ENCODE results near the gene ANAPC2. TPM values are rescaled to one million over a fixed set of nuclear protein-coding genes. Genes with fewer than 3 reads are reported as not detected.

ANAPC2 gene
- polyA plus RNA-seq, 2 of the 4 experiments (the other 2 are of a cell fraction): 17.5 to 40.7 TPM

GRCh38 chr9:137183980-137184595 lies 4.3 kb downstream of the ANAPC2 start:
- CTCF ChIA-PET: interaction anchor here (1.0 to 1.4 kb wide), 3 partner anchors 16 to 116 kb away, joined by 3 to 7 read pairs (median 3); partner anchors contain the start of gene RNF224
- FAIRE-seq (no peak), DNase-seq (ENCODE audit: low read depth in 1 of 2, low spot score in 1 of 2) (no peak), ATAC-seq (no peak)
- Histone ChIP-seq H3K4me1 (peaks cover 11% of the 10 kb centered on the region), H3K4me3 (no peak overlapping the region), H3K9me3 (no peaks in the 10 kb centered on the region), H3K27ac (no peak overlapping the region), H3K4me2 (no peak overlapping the region)
- TF ChIP-seq EP300 (IDR thresholded peaks at IDR 0.05): no peak
- TF ChIP-seq USF2 (IDR thresholded peaks at IDR 0.05): no peak
- TF ChIP-seq ZFP36 (IDR thresholded peaks at IDR 0.05; ENCODE audit: borderline replicate concordance, partially characterized antibody): no peak
- 95% methylated on average over 23 of the region's 27 CpGs for WGBS (ENCODE audit: missing lambda C conversion rate)
- POLR2A ChIA-PET: interaction anchor here (1.2 kb wide), 1 partner anchor 17 kb away, joined by 3 read pairs; the partner anchor contains the start of gene TPRN

- POLR2A ChIA-PET: no interaction called here
These were observed 5.5 kb downstream of the ANAPC2 start for GRCh38 chr9:137182836-137183235.

GRCh38 chr9:137181680-137182079 lies 6.7 kb downstream of the ANAPC2 start:
- no peak overlapping the region for H3K27ac ChIP-seq
- no peaks in the 10 kb centered on the region for H3K9me3 ChIP-seq
- no peak for FAIRE-seq
- ATAC-seq: no peak
- H3K4me1 ChIP-seq: peaks cover 1% of the 10 kb centered on the region; the same call in 2 of the 3 replicates
- H3K4me2 ChIP-seq: no peak overlapping the region
- no peak for DNase-seq (ENCODE audit: low read depth in 1 of 2, low spot score in 1 of 2)
- ChIA-PET CTCF (interaction anchor here (1.2 to 16.5 kb wide), 4 partner anchors 9 to 55 kb away, joined by 3 to 156 read pairs (median 4); partner anchors contain the start of genes ANAPC2 and SSNA1), POLR2A (interaction anchor here (0.9 to 1.3 kb wide), 3 partner anchors 19 to 59 kb away, joined by 4 to 5 read pairs (median 4); partner anchors contain the start of genes TPRN and TUBB4B)
- WGBS (ENCODE audit: missing lambda C conversion rate): 97% methylated on average over 22 of the region's 22 CpGs
- no peak overlapping the region for H3K4me3 ChIP-seq
- TF ChIP-seq KDM1A (IDR thresholded peaks at IDR 0.05; ENCODE audit: low read depth) (no peak), ELK1 (IDR thresholded peaks at IDR 0.05; ENCODE audit: low read depth, low read length) (no peak), USF2 (IDR thresholded peaks at IDR 0.05) (no peak), ESRRA (IDR thresholded peaks at IDR 0.05; ENCODE audit: borderline replicate concordance, low read length) (no peak), CTCF (IDR thresholded peaks at IDR 0.05) (no peak), BHLHE40 (IDR thresholded peaks at IDR 0.05; ENCODE audit: low read depth, low read length) (no peak), JUN (IDR thresholded peaks at IDR 0.05) (no peak), CEBPB (IDR thresholded peaks at IDR 0.05) (no peak)
- TF ChIP-seq, protein P1, sequence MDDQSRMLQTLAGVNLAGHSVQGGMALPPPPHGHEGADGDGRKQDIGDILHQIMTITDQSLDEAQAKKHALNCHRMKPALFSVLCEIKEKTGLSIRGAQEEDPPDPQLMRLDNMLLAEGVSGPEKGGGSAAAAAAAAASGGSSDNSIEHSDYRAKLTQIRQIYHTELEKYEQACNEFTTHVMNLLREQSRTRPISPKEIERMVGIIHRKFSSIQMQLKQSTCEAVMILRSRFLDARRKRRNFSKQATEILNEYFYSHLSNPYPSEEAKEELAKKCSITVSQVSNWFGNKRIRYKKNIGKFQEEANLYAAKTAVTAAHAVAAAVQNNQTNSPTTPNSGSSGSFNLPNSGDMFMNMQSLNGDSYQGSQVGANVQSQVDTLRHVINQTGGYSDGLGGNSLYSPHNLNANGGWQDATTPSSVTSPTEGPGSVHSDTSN (IDR thresholded peaks at IDR 0.05): no peak

More at GRCh38 chr9:137182836-137183235, 5.5 kb downstream of the ANAPC2 start:
- no peak for DNase-seq (ENCODE audit: low read depth in 1 of 2, low spot score in 1 of 2)
- 95% methylated on average over 12 of the region's 17 CpGs for WGBS (ENCODE audit: missing lambda C conversion rate)
- Histone ChIP-seq H3K4me3 (no peak overlapping the region), H3K4me1 (peaks cover 11% of the 10 kb centered on the region), H3K4me2 (no peak overlapping the region), H3K9me3 (no peaks in the 10 kb centered on the region), H3K27ac (no peak overlapping the region)
- no peak for FAIRE-seq
- CTCF ChIA-PET: interaction anchor here (0.8 to 1.7 kb wide), 7 partner anchors 8 to 115 kb away, joined by 3 to 7 read pairs (median 3); partner anchors contain the start of genes RNF224 and TMEM210
- TF ChIP-seq RAD21 (conservative IDR thresholded peaks at IDR 0.05 in 1 of 2, IDR thresholded peaks at IDR 0.05 in 1 of 2) (no peak), CHD4 (IDR thresholded peaks at IDR 0.05; ENCODE audit: borderline replicate concordance) (no peak), ZFP36 (IDR thresholded peaks at IDR 0.05; ENCODE audit: borderline replicate concordance, partially characterized antibody) (no peak), REST (IDR thresholded peaks at IDR 0.05) (no peak), FOSB (CRISPR knock-in tag; IDR thresholded peaks at IDR 0.05) (no peak), CEBPB (IDR thresholded peaks at IDR 0.05) (no peak), SMC3 (IDR thresholded peaks at IDR 0.05) (no peak), GATA3 (IDR thresholded peaks at IDR 0.05; ENCODE audit: borderline replicate concordance) (no peak), SREBF2 (IDR thresholded peaks at IDR 0.05) (no peak), ZSCAN20 (CRISPR knock-in tag; IDR thresholded peaks at IDR 0.05) (no peak), RARB (CRISPR knock-in tag; IDR thresholded peaks at IDR 0.05) (no peak), RCOR1 (IDR thresholded peaks at IDR 0.05; ENCODE audit: low read depth, low read length) (no peak)
- TF ChIP-seq, protein P2, sequence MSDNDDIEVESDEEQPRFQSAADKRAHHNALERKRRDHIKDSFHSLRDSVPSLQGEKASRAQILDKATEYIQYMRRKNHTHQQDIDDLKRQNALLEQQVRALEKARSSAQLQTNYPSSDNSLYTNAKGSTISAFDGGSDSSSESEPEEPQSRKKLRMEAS (IDR thresholded peaks at IDR 0.05): no peak
- no peak for ATAC-seq
